Measurements from ENCODE around the gene ZNHIT6.

ZNHIT6 gene

DNA sequence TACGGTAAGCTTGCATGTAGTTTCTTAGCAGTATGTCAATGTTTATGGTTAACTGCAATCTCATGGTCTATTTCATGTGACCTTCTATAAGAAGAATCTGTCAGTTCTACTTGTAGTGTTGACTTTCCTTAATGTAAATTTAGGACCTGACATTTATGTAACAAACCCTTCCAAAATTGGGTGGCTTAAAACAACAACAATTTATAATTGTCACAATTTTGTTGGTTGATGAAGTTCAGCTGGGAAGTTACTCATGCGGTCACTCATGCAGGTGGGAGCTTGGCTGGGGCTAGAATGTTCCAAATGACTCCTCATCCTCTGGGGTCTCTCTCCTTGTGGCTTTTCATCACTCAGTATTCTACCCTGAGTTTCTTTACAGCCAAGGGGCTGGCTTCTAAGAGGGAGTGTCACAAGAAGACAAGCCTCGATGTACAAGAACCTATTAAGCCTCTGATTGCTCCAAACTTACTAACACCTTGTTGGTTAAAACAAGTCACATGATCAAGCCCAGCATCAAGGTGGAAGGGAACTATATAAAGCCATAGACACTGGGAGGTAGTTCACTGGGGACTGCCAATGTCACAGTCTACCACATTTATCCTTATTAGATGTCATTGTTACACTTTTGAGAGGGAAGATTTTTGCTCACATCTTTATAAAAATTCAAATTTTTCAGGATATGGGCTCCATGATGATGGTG is 103.8 kb downstream of the ZNHIT6 start:
- no peaks in the 10 kb centered on the region for H3K36me3 ChIP-seq (ENCODE audit: control insufficient read depth in 1 of 2, insufficient read depth in 2 of 2, low read depth in 1 of 2, low read length in 2 of 2)
- peak overlapping the region; percentile 79 for H2AK5ac ChIP-seq (ENCODE audit: low read length, severe bottlenecking)
- H3K27ac ChIP-seq (ENCODE audit: low read length, poor library complexity, severe bottlenecking): peak overlapping the region; percentile 1
- H3K18ac ChIP-seq (ENCODE audit: low read depth in 1 of 2, low read length in 2 of 2): peak overlapping the region in 1 of 2 experiments; percentile 17
- H4K91ac ChIP-seq (ENCODE audit: low read length): no peak overlapping the region
- peaks cover 27% of the 10 kb centered on the region for H3K4me1 ChIP-seq (ENCODE audit: control insufficient read depth, insufficient read depth, low read depth, low read length)
- H2AFZ ChIP-seq (ENCODE audit: low read depth, low read length): no peak overlapping the region
- H3K4ac ChIP-seq (ENCODE audit: low read depth in 1 of 2, low read length in 2 of 2): peak overlapping the region in 1 of 2 experiments; percentile 53
- DNase-seq: peak; percentile 10
- H3K4me3 ChIP-seq (ENCODE audit: insufficient read depth in 1 of 2, low read depth in 1 of 2, low read length in 2 of 2): no peak overlapping the region
- WGBS: 84% methylated on average over 3 of the region's 3 CpGs
- H4K8ac ChIP-seq (ENCODE audit: low read length): no peak overlapping the region
- H2BK120ac ChIP-seq (ENCODE audit: low read depth, low read length): no peak overlapping the region
- H3K4me2 ChIP-seq (ENCODE audit: low read length, poor library complexity, severe bottlenecking): no peak overlapping the region
- peak overlapping the region in 1 of 2 experiments; percentile 38 for H2BK12ac ChIP-seq (ENCODE audit: low read length in 2 of 2)
- H3K79me1 ChIP-seq (replicated peaks; ENCODE audit: low read length, poor library complexity, severe bottlenecking): no peaks in the 10 kb centered on the region
- no peak overlapping the region for H3K9ac ChIP-seq (ENCODE audit: low read length)
- H2BK15ac ChIP-seq (ENCODE audit: low read depth, poor library complexity, severe bottlenecking): no peak overlapping the region
- H3K9me3 ChIP-seq (ENCODE audit: control insufficient read depth, low read length): no peaks in the 10 kb centered on the region
- H3K27me3 ChIP-seq (ENCODE audit: control insufficient read depth in 1 of 2, insufficient read depth in 1 of 2, low read length in 2 of 2): no peaks in the 10 kb centered on the region
- no peak overlapping the region for H3K14ac ChIP-seq (ENCODE audit: low read length in 2 of 2)
- no peak overlapping the region for H3K23ac ChIP-seq (ENCODE audit: low read length in 2 of 2)
- H2BK5ac ChIP-seq (ENCODE audit: low read depth, low read length, poor library complexity, severe bottlenecking): no peak overlapping the region

DNA sequence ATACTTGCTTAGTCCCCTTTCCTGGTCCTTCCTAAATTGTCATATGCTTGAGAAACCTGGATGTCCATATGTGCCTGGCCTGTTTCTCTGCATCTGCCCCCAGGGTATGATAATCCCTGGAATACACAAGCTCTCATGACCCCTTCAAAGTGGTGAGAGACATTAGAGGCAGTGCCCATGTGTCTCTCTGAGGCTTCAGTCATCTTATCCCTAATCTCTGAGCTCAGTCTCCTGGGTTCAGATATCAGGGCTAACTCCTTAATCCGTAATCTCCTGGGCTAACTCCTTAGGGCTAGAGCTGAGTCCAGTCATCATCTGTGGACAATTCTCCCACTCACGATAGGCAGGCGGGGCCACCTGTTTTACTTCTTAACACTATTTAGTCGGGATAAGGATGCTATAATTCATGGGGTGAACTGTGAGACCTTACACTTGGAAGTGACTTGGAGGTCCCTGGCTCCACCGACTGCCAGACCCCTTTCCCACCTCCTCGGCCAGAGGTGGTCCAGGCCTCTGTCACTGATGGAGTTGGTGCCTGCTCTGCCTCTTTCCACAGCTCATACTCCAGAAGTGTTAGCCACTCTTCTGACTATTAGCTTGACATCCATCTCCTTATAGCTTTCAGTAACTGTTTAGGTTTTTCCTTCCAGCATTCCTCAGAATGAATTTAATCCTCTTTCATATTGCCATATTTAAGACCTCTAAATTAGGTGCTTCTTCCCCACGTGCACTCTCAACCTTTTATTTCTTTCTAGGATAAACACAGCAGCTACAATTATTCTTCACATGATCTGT is 105.0 kb downstream of the ZNHIT6 start:
- WGBS: 91% methylated on average over 7 of the region's 7 CpGs
- Histone ChIP-seq H3K9me3 (ENCODE audit: control insufficient read depth, low read length) (no peaks in the 10 kb centered on the region), H3K14ac (ENCODE audit: low read length in 2 of 2) (no peak overlapping the region), H2AFZ (ENCODE audit: low read depth, low read length) (no peak overlapping the region), H3K36me3 (ENCODE audit: control insufficient read depth in 1 of 2, insufficient read depth in 2 of 2, low read depth in 1 of 2, low read length in 2 of 2) (no peaks in the 10 kb centered on the region), H2BK5ac (ENCODE audit: low read depth, low read length, poor library complexity, severe bottlenecking) (no peak overlapping the region), H3K23ac (ENCODE audit: low read length in 2 of 2) (no peak overlapping the region), H3K4me3 (ENCODE audit: insufficient read depth in 1 of 2, low read depth in 1 of 2, low read length in 2 of 2) (no peak overlapping the region), H2BK120ac (ENCODE audit: low read depth, low read length) (no peak overlapping the region), H3K79me1 (replicated peaks; ENCODE audit: low read length, poor library complexity, severe bottlenecking) (no peaks in the 10 kb centered on the region), H3K4ac (ENCODE audit: low read depth in 1 of 2, low read length in 2 of 2) (no peak overlapping the region), H3K27me3 (ENCODE audit: control insufficient read depth in 1 of 2, insufficient read depth in 1 of 2, low read length in 2 of 2) (no peaks in the 10 kb centered on the region), H3K9ac (ENCODE audit: low read length) (no peak overlapping the region), H3K27ac (ENCODE audit: low read length, poor library complexity, severe bottlenecking) (no peak overlapping the region), H3K4me1 (ENCODE audit: control insufficient read depth, insufficient read depth, low read depth, low read length) (peaks cover 29% of the 10 kb centered on the region), H2BK15ac (ENCODE audit: low read depth, poor library complexity, severe bottlenecking) (no peak overlapping the region), H3K4me2 (ENCODE audit: low read length, poor library complexity, severe bottlenecking) (no peak overlapping the region), H3K18ac (ENCODE audit: low read depth in 1 of 2, low read length in 2 of 2) (peak overlapping the region in 1 of 2 experiments; percentile 64), H2AK5ac (ENCODE audit: low read length, severe bottlenecking) (peak overlapping the region; percentile 85), H2BK12ac (ENCODE audit: low read length in 2 of 2) (no peak overlapping the region), H4K91ac (ENCODE audit: low read length) (peak overlapping the region; percentile 11), H4K8ac (ENCODE audit: low read length) (no peak overlapping the region)
- no peak for DNase-seq

DNA sequence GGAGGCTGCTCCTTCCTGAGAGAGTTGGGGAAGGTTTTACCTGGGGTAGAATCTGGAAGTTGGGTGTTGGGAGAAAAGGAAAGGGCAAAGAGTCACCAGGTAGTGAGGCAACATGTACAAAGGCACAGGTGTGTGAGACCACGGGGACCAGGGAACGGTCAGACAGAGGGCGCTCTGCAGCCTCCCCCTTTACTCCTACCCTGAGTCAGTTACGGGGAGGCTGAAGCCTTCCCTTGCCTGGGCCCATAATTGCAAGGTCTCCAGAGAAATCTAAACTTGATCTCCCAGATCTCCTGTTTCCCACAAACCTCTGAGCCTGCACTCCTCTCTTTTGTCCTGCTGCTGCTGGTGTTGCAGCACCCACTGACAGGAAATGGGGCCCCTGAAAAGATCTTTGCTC is 105.7 kb downstream of the ZNHIT6 start:
- no peak overlapping the region for H2AFZ ChIP-seq (ENCODE audit: low read depth, low read length)
- H3K4me1 ChIP-seq (ENCODE audit: control insufficient read depth, insufficient read depth, low read depth, low read length): peaks cover 23% of the 10 kb centered on the region
- H3K4ac ChIP-seq (ENCODE audit: low read depth in 1 of 2, low read length in 2 of 2): no peak overlapping the region
- H3K79me1 ChIP-seq (replicated peaks; ENCODE audit: low read length, poor library complexity, severe bottlenecking): no peaks in the 10 kb centered on the region
- no peaks in the 10 kb centered on the region for H3K9me3 ChIP-seq (ENCODE audit: control insufficient read depth, low read length)
- no peak overlapping the region for H3K4me3 ChIP-seq (ENCODE audit: insufficient read depth in 1 of 2, low read depth in 1 of 2, low read length in 2 of 2)
- WGBS: 90% methylated on average over 4 of the region's 4 CpGs
- H3K18ac ChIP-seq (ENCODE audit: low read depth in 1 of 2, low read length in 2 of 2): peak overlapping the region; percentile 35 to 64
- no peak overlapping the region for H2BK120ac ChIP-seq (ENCODE audit: low read depth, low read length)
- no peak overlapping the region for H3K23ac ChIP-seq (ENCODE audit: low read length in 2 of 2)
- no peak overlapping the region for H2BK15ac ChIP-seq (ENCODE audit: low read depth, poor library complexity, severe bottlenecking)
- no peak overlapping the region for H3K9ac ChIP-seq (ENCODE audit: low read length)
- no peak overlapping the region for H4K8ac ChIP-seq (ENCODE audit: low read length)
- H3K14ac ChIP-seq (ENCODE audit: low read length in 2 of 2): no peak overlapping the region
- H3K4me2 ChIP-seq (ENCODE audit: low read length, poor library complexity, severe bottlenecking): no peak overlapping the region
- H3K27ac ChIP-seq (ENCODE audit: low read length, poor library complexity, severe bottlenecking): no peak overlapping the region
- peak overlapping the region; percentile 85 for H2AK5ac ChIP-seq (ENCODE audit: low read length, severe bottlenecking)
- no peaks in the 10 kb centered on the region for H3K27me3 ChIP-seq (ENCODE audit: control insufficient read depth in 1 of 2, insufficient read depth in 1 of 2, low read length in 2 of 2)
- no peaks in the 10 kb centered on the region for H3K36me3 ChIP-seq (ENCODE audit: control insufficient read depth in 1 of 2, insufficient read depth in 2 of 2, low read depth in 1 of 2, low read length in 2 of 2)
- H2BK5ac ChIP-seq (ENCODE audit: low read depth, low read length, poor library complexity, severe bottlenecking): no peak overlapping the region
- DNase-seq: no peak
- no peak overlapping the region for H4K91ac ChIP-seq (ENCODE audit: low read length)
- peak overlapping the region in 1 of 2 experiments; percentile 61 for H2BK12ac ChIP-seq (ENCODE audit: low read length in 2 of 2)

DNA sequence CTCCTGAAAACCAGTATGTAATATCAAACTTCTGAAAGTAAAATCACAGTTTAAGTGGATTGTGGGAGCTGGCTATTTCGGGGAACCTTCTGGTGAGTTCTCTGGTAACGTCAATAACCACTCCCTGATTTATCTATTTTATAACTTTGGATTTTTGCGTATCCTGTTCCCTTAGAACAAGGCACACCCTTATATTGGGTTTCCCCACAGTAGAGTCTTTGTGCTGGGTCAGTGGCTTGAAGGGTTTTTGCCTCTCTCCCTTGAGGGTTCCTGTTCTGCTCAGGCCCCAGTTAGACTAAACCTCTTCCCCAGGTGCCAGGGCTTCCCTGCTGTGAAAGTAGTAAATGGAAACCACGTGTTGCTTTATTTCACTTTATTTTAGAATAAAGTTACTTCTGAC is 106.3 kb downstream of the ZNHIT6 start:
- whole genome bisulfite sequencing: 58% methylated on average over 2 of the region's 4 CpGs
- Histone ChIP-seq H3K4me1 (ENCODE audit: control insufficient read depth, insufficient read depth, low read depth, low read length) (peaks cover 22% of the 10 kb centered on the region), H4K91ac (ENCODE audit: low read length) (no peak overlapping the region), H3K79me1 (replicated peaks; ENCODE audit: low read length, poor library complexity, severe bottlenecking) (no peaks in the 10 kb centered on the region), H3K4me2 (ENCODE audit: low read length, poor library complexity, severe bottlenecking) (no peak overlapping the region), H2BK5ac (ENCODE audit: low read depth, low read length, poor library complexity, severe bottlenecking) (no peak overlapping the region), H2AFZ (ENCODE audit: low read depth, low read length) (no peak overlapping the region), H3K27ac (ENCODE audit: low read length, poor library complexity, severe bottlenecking) (no peak overlapping the region), H4K8ac (ENCODE audit: low read length) (no peak overlapping the region), H2BK120ac (ENCODE audit: low read depth, low read length) (no peak overlapping the region), H3K9me3 (ENCODE audit: control insufficient read depth, low read length) (no peaks in the 10 kb centered on the region), H3K23ac (ENCODE audit: low read length in 2 of 2) (no peak overlapping the region), H3K18ac (ENCODE audit: low read depth in 1 of 2, low read length in 2 of 2) (no peak overlapping the region), H3K9ac (ENCODE audit: low read length) (no peak overlapping the region), H3K4me3 (ENCODE audit: insufficient read depth in 1 of 2, low read depth in 1 of 2, low read length in 2 of 2) (no peak overlapping the region), H3K27me3 (ENCODE audit: control insufficient read depth in 1 of 2, insufficient read depth in 1 of 2, low read length in 2 of 2) (no peaks in the 10 kb centered on the region), H2BK12ac (ENCODE audit: low read length in 2 of 2) (no peak overlapping the region), H3K4ac (ENCODE audit: low read depth in 1 of 2, low read length in 2 of 2) (no peak overlapping the region), H2BK15ac (ENCODE audit: low read depth, poor library complexity, severe bottlenecking) (no peak overlapping the region), H3K36me3 (ENCODE audit: control insufficient read depth in 1 of 2, insufficient read depth in 2 of 2, low read depth in 1 of 2, low read length in 2 of 2) (no peaks in the 10 kb centered on the region), H2AK5ac (ENCODE audit: low read length, severe bottlenecking) (peak overlapping the region; percentile 49), H3K14ac (ENCODE audit: low read length in 2 of 2) (no peak overlapping the region)
- no peak for DNase-seq
